Peyer's patch (tissue), 4 donors: ENCODE data around the gene CFD.

ENCODE experiments used
- POLR2A ChIP-seq, 2 donors: fragments of 450-650 bp; IDR thresholded peaks; one replicate each; pipeline ENCODE4 v1.5.1; 2017; ENCODE audit warnings: antibody characterized with exemption in 2 of 2, mild to moderate bottlenecking in 2 of 2, moderate library complexity in 2 of 2
- TF ChIP-seq, protein P1 (sequence below), 6 experiments: fragments of 450-650 bp in 4 of 6; fragments of 200-600 bp in 2 of 6; sonication (generic) in 1 of 6; IDR thresholded peaks; one replicate each; pipeline ENCODE4 v1.5.1; 2017 to 2019; ENCODE audit warnings: antibody characterized with exemption in 6 of 6, mild to moderate bottlenecking in 3 of 6, moderate library complexity in 1 of 6

DNA sequence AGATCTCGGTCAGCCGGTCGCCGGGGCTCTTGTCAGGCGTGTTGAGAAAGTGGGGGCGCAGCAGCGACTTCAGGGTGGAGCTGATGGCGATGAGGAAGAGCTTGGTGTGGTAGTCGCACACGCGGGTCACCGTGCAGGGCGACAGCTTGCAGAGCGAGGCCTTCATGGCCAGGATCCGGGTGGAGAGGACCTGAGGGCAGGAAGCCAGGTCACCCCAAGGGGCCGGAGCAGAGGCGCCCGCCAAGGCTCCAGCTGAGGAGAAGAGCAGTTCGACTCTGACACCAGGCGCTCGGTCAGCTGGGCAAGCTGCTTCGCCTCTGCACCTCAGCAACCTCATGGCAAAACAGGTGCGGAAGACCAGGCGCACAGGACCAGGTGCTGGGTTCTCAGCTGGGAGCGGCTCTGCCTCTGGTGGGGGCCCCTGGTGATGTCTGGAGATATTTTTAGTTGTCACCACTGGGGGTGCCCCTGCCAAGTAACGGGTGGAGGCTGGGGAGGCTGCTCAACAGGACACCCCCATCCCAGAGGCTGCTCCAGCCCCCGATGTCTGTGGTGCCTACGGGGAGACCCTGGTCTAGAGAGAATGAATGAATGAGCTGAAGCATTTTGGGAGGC is 15.9 kb downstream of the CFD start:
- TF ChIP-seq, protein P1, sequence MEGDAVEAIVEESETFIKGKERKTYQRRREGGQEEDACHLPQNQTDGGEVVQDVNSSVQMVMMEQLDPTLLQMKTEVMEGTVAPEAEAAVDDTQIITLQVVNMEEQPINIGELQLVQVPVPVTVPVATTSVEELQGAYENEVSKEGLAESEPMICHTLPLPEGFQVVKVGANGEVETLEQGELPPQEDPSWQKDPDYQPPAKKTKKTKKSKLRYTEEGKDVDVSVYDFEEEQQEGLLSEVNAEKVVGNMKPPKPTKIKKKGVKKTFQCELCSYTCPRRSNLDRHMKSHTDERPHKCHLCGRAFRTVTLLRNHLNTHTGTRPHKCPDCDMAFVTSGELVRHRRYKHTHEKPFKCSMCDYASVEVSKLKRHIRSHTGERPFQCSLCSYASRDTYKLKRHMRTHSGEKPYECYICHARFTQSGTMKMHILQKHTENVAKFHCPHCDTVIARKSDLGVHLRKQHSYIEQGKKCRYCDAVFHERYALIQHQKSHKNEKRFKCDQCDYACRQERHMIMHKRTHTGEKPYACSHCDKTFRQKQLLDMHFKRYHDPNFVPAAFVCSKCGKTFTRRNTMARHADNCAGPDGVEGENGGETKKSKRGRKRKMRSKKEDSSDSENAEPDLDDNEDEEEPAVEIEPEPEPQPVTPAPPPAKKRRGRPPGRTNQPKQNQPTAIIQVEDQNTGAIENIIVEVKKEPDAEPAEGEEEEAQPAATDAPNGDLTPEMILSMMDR (IDR thresholded peaks at IDR 0.05), result no peak
- no peak for TF ChIP-seq POLR2A (IDR thresholded peaks at IDR 0.05)
